Neural cell (in vitro differentiated cells): ENCODE data around the gene FRMD4A. TPM values are rescaled to one million over a fixed set of nuclear protein-coding genes. Genes with fewer than 3 reads are reported as not detected.

Source experiments
- H2AFZ ChIP-seq: fragments of 200-600, 300-800 bp; sonication (generic), shearing (Covaris generic); 2 replicates; pipeline ENCODE4 v1.6.0; 2014; ENCODE audit warnings: low read depth, mild to moderate bottlenecking, antibody characterized with exemption, low read length, moderate library complexity
- H3F3A ChIP-seq: fragments of 200-600 bp; shearing (Covaris generic); 2 replicates; pipeline ENCODE4 v1.6.1; 2016; ENCODE audit warnings: mild to moderate bottlenecking, moderate library complexity, mixed read lengths, antibody characterized with exemption, low read length; ENCODE audit not compliant: insufficient read depth, poor library complexity, severe bottlenecking
- H3K27ac ChIP-seq: fragments of 200-600, 300-800 bp; sonication (generic), shearing (Covaris generic); 2 replicates; pipeline ENCODE4 v1.5.1; 2014; ENCODE audit warnings: mild to moderate bottlenecking, low read length, moderate library complexity
- H3K27me3 ChIP-seq: fragments of 300-800, 200-600 bp; sonication (generic), shearing (Covaris generic); 2 replicates; pipeline ENCODE4 v1.6.0; 2014; ENCODE audit warnings: mild to moderate bottlenecking, low read depth, low read length, moderate library complexity; ENCODE audit not compliant: insufficient read depth
- H3K36me3 ChIP-seq: fragments of 300-800, 200-600 bp; sonication (generic), shearing (Covaris generic); 2 replicates; pipeline ENCODE4 v1.5.1; 2014; ENCODE audit warnings: mild to moderate bottlenecking, antibody characterized with exemption, low read length, moderate library complexity; ENCODE audit not compliant: insufficient read depth
- H3K4me2 ChIP-seq: fragments of 300-800, 200-600 bp; sonication (generic), shearing (Covaris generic); 2 replicates; pipeline ENCODE4 v1.6.0; 2014; ENCODE audit warnings: mild to moderate bottlenecking, low read length
- H3K4me3 ChIP-seq: fragments of 300-800, 200-600 bp; sonication (generic), shearing (Covaris generic); 2 replicates; pipeline ENCODE4 v1.5.1; 2014; ENCODE audit warnings: mild to moderate bottlenecking, low read length, moderate library complexity
- H3K79me2 ChIP-seq: fragments of 200-600 bp; shearing (Covaris generic); replicated peaks from 2 replicates; pipeline ENCODE4 v1.6.0; 2014; ENCODE audit warnings: mild to moderate bottlenecking, low read length, moderate library complexity; ENCODE audit not compliant: insufficient read depth
- H3K9ac ChIP-seq: fragments of 300-800, 200-600 bp; sonication (generic), shearing (Covaris generic); 2 replicates; pipeline ENCODE4 v1.6.1; 2016; ENCODE audit warnings: mild to moderate bottlenecking, low read length, mixed read lengths
- H3K9me2 ChIP-seq: fragments of 200-600 bp; shearing (Covaris generic); 2 replicates; pipeline ENCODE4 v1.6.1; 2016; ENCODE audit warnings: mild to moderate bottlenecking, low read length, mixed read lengths; ENCODE audit not compliant: insufficient read depth
- H3K9me3 ChIP-seq: fragments of 200-600, 300-800 bp; sonication (generic), shearing (Covaris generic); 2 replicates; pipeline ENCODE4 v1.6.1; 2016; ENCODE audit warnings: mild to moderate bottlenecking, mixed run types, low read length, moderate library complexity, mixed read lengths
- H4K20me1 ChIP-seq: fragments of 200-600 bp; shearing (Covaris generic); 2 replicates; pipeline ENCODE4 v1.6.1; 2016; ENCODE audit warnings: mild to moderate bottlenecking, mixed run types; ENCODE audit not compliant: insufficient read depth
- EP300 ChIP-seq: fragments of 450-650 bp; conservative IDR thresholded peaks from 2 replicates; pipeline ENCODE4 v1.6.1; 2014; ENCODE audit warnings: antibody characterized with exemption, mild to moderate bottlenecking, moderate library complexity; ENCODE audit not compliant: poor library complexity, severe bottlenecking
- EZH2 ChIP-seq: fragments of 200-600, 300-800 bp; shearing (Covaris generic), sonication (generic); IDR thresholded peaks from 2 replicates; pipeline ENCODE4 v1.6.1; 2014; ENCODE audit warnings: antibody characterized with exemption, low read length, borderline replicate concordance, mild to moderate bottlenecking; ENCODE audit not compliant: insufficient read depth, poor library complexity, severe bottlenecking
- MXI1 ChIP-seq: fragments of 450-650 bp; conservative IDR thresholded peaks from 2 replicates; pipeline ENCODE4 v1.6.1; 2014; ENCODE audit warnings: antibody characterized with exemption, mild to moderate bottlenecking; ENCODE audit not compliant: poor library complexity, severe bottlenecking
- POLR2AphosphoS5 ChIP-seq: IDR thresholded peaks from 2 replicates; pipeline ENCODE4 v1.6.1; 2012
- RAD21 ChIP-seq: fragments of 450-650 bp; conservative IDR thresholded peaks from 2 replicates; pipeline ENCODE4 v1.6.1; 2014; ENCODE audit warnings: antibody characterized with exemption, mild to moderate bottlenecking, moderate library complexity
- REST ChIP-seq: IDR thresholded peaks from 2 replicates; pipeline ENCODE4 v1.6.1; 2012; ENCODE audit warnings: borderline replicate concordance
- SMC3 ChIP-seq: fragments of 450-650 bp; conservative IDR thresholded peaks from 2 replicates; pipeline ENCODE4 v1.6.1; 2014; ENCODE audit warnings: antibody characterized with exemption, mild to moderate bottlenecking, moderate library complexity; ENCODE audit not compliant: poor library complexity
- TAF1 ChIP-seq: IDR thresholded peaks from 2 replicates; pipeline ENCODE4 v1.6.1; 2012; ENCODE audit warnings: low read depth
- polyA plus RNA-seq: library from polyadenylated mRNA; depleted of rRNA; stranded (reverse); fragments of >200 nt; gene quantifications from 2 replicates; pipeline ENCODE4 v1.2.3, GENCODE V29; 2014
- TF ChIP-seq, protein P1 (sequence below): fragments of 450-650 bp; IDR thresholded peaks from 2 replicates; pipeline ENCODE4 v1.5.1; 2014; ENCODE audit warnings: antibody characterized with exemption, mild to moderate bottlenecking, moderate library complexity; ENCODE audit not compliant: poor library complexity, severe bottlenecking

FRMD4A gene
- polyA plus RNA-seq, 1 donor from 2014 or later, result 36.5 TPM

DNA sequence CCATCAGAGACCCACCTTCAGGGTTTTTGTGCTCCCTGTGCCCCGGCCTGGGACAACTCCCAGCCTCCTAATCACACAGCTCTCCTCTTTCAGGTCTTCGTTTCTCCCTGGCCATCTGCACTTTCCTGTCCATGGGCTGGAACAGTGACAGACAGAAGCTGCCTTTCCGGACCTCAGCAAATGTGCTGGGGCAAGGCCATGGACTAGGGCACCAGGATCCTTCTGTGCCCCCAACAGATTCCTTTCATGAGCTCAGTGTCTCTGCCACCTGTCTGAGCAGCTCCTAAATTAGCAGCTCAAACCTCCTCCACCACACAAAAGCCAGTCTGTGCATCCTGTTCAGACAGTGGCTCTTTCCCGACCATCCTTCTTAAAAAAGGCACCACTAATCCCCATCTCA is 41.9 kb upstream of the FRMD4A start:
- no peaks in the 10 kb centered on the region for H3K9me3 ChIP-seq
- H3K27ac ChIP-seq, result no peak overlapping the region
- no peak overlapping the region for H3K4me3 ChIP-seq
- no peaks in the 10 kb centered on the region for H3K36me3 ChIP-seq
- no peaks in the 10 kb centered on the region for H3K79me2 ChIP-seq
- H4K20me1 ChIP-seq, result no peaks in the 10 kb centered on the region
- H3F3A ChIP-seq, result no peaks in the 10 kb centered on the region
- no peak overlapping the region for H3K4me2 ChIP-seq
- no peaks in the 10 kb centered on the region for H3K27me3 ChIP-seq
- TF ChIP-seq EP300 (no peak), RAD21 (no peak), MXI1 (no peak), SMC3 (no peak), POLR2AphosphoS5 (no peak)
- H3K9me2 ChIP-seq, result no peaks in the 10 kb centered on the region
- H3K9ac ChIP-seq, result no peak overlapping the region
- H2AFZ ChIP-seq, result no peak overlapping the region

- no peak for TF ChIP-seq TAF1
- TF ChIP-seq, protein P1, sequence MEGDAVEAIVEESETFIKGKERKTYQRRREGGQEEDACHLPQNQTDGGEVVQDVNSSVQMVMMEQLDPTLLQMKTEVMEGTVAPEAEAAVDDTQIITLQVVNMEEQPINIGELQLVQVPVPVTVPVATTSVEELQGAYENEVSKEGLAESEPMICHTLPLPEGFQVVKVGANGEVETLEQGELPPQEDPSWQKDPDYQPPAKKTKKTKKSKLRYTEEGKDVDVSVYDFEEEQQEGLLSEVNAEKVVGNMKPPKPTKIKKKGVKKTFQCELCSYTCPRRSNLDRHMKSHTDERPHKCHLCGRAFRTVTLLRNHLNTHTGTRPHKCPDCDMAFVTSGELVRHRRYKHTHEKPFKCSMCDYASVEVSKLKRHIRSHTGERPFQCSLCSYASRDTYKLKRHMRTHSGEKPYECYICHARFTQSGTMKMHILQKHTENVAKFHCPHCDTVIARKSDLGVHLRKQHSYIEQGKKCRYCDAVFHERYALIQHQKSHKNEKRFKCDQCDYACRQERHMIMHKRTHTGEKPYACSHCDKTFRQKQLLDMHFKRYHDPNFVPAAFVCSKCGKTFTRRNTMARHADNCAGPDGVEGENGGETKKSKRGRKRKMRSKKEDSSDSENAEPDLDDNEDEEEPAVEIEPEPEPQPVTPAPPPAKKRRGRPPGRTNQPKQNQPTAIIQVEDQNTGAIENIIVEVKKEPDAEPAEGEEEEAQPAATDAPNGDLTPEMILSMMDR, result no peak
- no peak for TF ChIP-seq RAD21
- no peak for TF ChIP-seq SMC3
- no peak for TF ChIP-seq EP300
- no peak for TF ChIP-seq REST
- no peak for TF ChIP-seq EZH2
- no peak for TF ChIP-seq MXI1
- no peak for TF ChIP-seq POLR2AphosphoS5
- no peaks in the 10 kb centered on the region for H4K20me1 ChIP-seq
- H3K9me2 ChIP-seq, result no peaks in the 10 kb centered on the region
- no peaks in the 10 kb centered on the region for H3K79me2 ChIP-seq
- no peaks in the 10 kb centered on the region for H3F3A ChIP-seq
- no peak overlapping the region for H3K27ac ChIP-seq
- H3K27me3 ChIP-seq, result no peaks in the 10 kb centered on the region
- no peak overlapping the region for H2AFZ ChIP-seq
- no peaks in the 10 kb centered on the region for H3K9me3 ChIP-seq
- no peak overlapping the region for H3K4me3 ChIP-seq
- no peak overlapping the region for H3K4me2 ChIP-seq
- H3K9ac ChIP-seq, result no peak overlapping the region
- H3K36me3 ChIP-seq, result no peaks in the 10 kb centered on the region
These were observed 40.9 kb upstream of the FRMD4A start for GRCh38 chr10:14371581-14371980.

DNA sequence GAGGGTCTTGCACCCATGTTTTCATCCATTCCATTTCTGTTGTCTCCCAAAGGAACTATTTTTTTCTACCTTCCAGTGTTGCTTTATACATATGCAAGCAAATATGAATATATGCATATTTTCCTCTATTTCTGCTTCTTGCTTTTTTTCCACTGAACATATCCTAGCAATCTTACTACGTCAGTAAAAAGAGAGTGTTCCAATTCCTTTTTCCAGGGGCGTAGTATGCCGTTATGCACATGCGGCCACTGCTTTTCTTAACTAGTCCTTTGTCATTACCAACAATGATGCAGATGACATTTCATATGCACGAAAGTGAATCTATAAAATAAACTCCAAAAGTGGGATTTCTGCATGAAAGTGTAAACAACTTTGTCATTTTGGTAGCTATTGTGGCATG is 40.2 kb upstream of the FRMD4A start:
- Histone ChIP-seq H3K27ac (no peak overlapping the region), H4K20me1 (no peaks in the 10 kb centered on the region), H3K9ac (no peak overlapping the region), H3K4me3 (no peak overlapping the region), H3K4me2 (no peak overlapping the region), H3K9me3 (no peaks in the 10 kb centered on the region), H3K27me3 (no peaks in the 10 kb centered on the region), H3K9me2 (no peaks in the 10 kb centered on the region), H3K36me3 (no peaks in the 10 kb centered on the region), H3K79me2 (no peaks in the 10 kb centered on the region), H3F3A (no peaks in the 10 kb centered on the region), H2AFZ (no peak overlapping the region)
- TF ChIP-seq REST (no peak), MXI1 (no peak), RAD21 (no peak), POLR2AphosphoS5 (no peak), SMC3 (no peak)
